HG03520 (cell line): Measurements from ENCODE around the gene NBPF9.
"Not testable (repeated sequence)": the region's sequence is repeated elsewhere in the genome, so short reads cannot be mapped to it uniquely, and the experiment has no call there.

Experiments used
- ATAC-seq: cut with Tn5 transposase; IDR thresholded peaks from one replicate; pipeline ENCODE4 v1.9.1; 2021; ENCODE audit warnings: mild to moderate bottlenecking, moderate library complexity; ENCODE audit not compliant: unreplicated experiment

Gene NBPF9

GRCh38 chr1:149103109-149104081, at the start of gene NBPF9:
Gene NBPF9, minus strand, starts transcription at chr1:149103551. Its CDS starts 21,412 bp downstream, at chr1:149082139.
- ATAC-seq, result peak; percentile 84

DNA sequence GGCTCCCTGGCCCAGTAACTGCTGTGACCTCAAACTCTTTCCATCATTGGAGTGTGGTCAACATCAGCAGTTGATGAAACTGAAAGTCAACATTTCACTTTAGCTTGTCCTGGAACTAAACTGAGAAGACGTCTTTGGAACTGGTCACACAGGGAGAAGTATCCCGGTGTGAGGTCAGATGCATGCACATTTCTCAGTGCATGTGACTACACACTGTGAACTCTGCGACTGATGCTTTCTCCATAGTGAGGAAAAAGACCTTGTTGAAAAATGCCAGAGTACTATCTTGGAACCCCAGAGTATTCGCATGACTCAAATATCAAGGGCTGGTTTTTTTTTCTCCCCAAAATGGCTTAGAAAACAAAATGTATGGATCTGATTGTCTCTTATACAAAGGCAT, 46.6 kb upstream of the NBPF9 start:
- ATAC-seq, result not testable (repeated sequence)

DNA sequence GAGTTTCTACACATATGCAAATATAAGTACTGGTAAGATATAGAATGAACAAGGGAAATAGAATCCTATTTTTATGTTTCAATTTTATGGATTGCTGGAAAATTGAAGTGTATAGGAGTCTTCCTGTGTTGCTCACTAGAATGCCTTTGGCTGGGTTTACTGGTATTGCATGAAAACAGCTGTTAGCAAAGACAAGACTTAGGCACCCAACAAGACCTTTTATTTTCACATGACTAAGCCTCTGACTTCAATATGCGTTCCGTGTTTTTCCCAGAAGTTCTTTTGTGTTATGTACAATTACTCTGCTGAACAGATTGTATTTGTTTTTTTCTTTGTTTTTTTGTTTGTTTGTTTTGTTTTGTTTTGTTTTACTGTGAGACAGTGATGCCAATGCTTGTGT, 34.2 kb upstream of the NBPF9 start:
- not testable (repeated sequence) for ATAC-seq

DNA sequence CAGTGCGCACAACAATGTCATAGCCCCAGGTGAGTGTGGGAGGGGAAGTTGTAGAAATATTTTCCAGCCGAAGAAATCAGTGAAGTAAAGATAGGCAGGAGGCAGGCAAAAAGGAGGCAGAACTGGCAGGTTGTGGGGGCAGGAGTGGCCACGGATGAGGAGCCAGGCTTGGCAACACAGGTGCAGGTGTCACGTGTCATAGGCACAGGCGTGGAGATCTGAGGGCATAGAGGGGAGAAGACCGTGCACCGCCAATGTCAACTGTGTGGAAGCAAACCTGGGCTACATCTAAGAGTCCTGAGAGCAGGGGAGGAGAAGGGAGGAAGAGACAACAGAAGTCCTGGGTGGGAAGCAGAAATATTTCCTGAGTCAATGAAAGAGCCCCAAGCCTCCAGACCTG, 27.6 kb upstream of the NBPF9 start:
- not testable (repeated sequence) for ATAC-seq

GRCh38 chr1:149129245-149129644, 25.9 kb upstream of the NBPF9 start:
- not testable (repeated sequence) for ATAC-seq

- ATAC-seq, result not testable (repeated sequence)
Measured at GRCh38 chr1:149126555-149127145, 23.3 kb upstream of the NBPF9 start.

GRCh38 chr1:149123948-149124926, 20.9 kb upstream of the NBPF9 start:
- ATAC-seq, result not testable (repeated sequence)

DNA sequence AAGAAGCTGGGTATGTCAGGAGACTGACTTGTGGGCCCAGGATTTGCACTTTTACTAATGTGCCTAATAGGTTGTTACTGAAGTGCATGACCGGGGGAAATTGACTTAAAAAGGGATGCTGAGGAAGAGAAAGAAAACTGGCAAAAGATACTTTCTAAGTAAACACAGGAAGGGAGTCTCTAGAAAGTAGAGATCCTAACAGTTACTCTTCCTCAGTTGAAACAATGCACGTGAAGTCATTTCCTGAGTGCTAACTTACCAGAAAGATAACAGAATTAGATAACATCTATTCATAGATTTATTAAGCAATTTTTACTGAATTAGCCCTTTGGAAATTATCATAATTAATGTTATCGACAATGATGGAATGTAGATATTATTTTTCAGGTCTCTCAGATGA, 9.5 kb upstream of the NBPF9 start:
- not testable (repeated sequence) for ATAC-seq

DNA sequence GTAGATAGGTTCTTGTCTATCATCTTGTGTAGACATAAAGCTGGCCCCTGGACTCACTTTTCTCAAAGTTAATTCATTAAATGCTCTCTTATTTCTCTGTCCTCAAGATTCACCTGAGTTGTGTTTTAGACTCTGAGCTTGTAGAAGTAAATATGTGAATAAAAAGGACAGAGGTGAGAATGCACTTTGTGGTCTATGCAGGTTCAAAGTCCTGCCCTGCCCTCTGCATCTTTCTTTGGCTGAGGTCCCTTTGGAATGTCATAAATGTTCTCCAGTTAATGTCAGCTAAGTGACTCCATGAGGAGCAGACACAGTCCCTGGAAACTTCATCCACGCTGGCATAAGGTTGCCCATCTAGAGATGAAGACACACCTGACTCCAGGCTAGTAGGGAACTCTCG, 7.0 kb upstream of the NBPF9 start:
- ATAC-seq, result not testable (repeated sequence)

- ATAC-seq, result not testable (repeated sequence)
Measured at GRCh38 chr1:149102574-149102973, 777 bp downstream of the NBPF9 start.

DNA sequence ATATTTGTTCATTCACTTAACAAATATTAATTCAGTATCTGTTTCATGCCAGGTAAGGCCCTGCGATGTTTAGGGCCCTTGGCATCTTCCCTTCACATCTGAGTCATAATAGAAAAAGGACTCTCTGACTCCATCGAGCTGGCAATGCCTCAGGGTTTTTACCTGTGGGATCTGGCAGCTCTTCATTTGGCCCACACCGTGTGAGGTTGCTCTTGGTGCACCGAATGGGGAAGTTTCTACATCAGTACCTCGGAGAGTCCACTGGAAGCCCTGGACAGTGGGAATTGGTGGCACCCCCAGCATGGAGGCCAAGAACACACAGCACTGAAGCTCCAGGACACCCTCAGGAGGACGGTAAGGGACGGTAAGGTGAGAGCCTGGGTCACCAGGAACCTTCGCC, 5.1 kb downstream of the NBPF9 start:
- not testable (repeated sequence) for ATAC-seq

DNA sequence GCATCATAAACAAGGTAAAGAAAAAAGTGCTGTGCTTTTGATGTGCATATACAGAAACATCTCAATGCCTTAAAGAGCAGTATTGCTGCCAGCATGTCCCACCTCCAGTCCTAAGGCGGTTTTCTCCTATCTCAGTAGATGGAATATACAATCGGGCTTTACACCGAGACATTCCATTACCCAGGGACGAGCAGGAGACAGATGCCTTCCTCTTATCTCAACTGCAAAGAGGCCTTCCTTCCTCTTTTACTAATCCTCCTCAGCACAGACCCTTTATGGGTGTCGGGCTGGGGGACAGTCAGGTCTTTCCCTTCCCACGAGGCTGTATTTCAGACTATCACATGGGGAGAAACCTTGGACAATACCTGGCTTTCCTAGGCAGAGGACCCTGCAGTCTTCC, 10.2 kb downstream of the NBPF9 start:
- ATAC-seq, result not testable (repeated sequence)

DNA sequence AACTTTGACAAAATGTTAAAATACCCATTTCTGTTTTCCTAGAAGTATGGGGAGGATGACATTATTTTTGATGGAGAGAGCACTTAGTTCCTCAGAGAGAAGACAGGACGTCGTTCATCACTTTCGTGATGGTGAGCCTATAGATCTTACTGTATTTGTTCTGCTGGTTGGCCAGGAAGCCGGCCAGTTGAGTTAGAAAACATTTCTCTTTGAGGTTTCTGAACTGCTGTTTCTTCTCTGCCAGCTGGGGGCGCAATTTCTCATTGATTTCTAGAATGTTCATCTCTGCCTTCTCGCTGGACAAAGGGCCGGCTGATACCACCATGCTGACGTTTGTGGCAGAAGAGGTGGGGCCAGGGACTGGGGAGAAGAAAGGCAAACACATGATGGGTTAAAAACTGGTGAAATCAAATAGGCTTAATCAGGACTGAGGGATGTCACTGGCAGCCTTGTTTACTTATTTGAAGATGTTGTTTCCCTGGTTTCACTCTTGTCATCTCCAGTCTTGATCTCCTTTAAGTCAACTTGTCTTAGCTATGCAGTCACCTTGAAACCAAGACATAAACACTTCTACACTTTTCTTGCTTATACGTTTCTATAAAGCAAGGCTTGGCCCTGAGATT, 27.7 kb downstream of the NBPF9 start:
- ATAC-seq, result not testable (repeated sequence)

- not testable (repeated sequence) for ATAC-seq
Measured at GRCh38 chr1:149064611-149065010, 38.7 kb downstream of the NBPF9 start.

GRCh38 chr1:149043056-149043455, 60.3 kb downstream of the NBPF9 start:
- ATAC-seq, result not testable (repeated sequence)

- ATAC-seq, result not testable (repeated sequence)
Measured at GRCh38 chr1:149033916-149034315, 69.4 kb downstream of the NBPF9 start.

DNA sequence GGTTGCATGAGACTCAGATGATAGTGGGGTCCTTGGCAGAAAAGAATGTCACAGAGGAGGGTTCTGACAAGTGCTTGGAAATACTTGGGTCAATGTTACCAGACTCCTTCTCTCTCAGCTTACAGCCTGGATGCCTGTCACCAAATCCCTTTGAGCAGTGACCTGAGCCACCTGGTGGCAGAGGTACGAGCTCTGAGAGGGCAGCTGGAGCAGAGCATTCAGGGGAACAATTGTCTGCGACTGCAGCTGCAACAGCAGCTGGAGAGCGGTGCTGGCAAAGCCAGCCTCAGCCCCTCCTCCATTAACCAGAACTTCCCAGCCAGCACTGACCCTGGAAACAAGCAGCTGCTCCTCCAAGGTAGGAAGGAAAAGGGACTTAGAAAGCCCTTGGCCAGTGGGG, 79.0 kb downstream of the NBPF9 start:
- ATAC-seq, result not testable (repeated sequence)

- ATAC-seq, result not testable (repeated sequence)
Measured at GRCh38 chr1:149018577-149018976, 84.8 kb downstream of the NBPF9 start.

- not testable (repeated sequence) for ATAC-seq
Measured at GRCh38 chr1:149016626-149017025, 86.7 kb downstream of the NBPF9 start.

- not testable (repeated sequence) for ATAC-seq
Measured at GRCh38 chr1:149015522-149015921, 87.8 kb downstream of the NBPF9 start.
